Measurements from ENCODE around the gene SLC27A4. TPM values are rescaled to one million over a fixed set of nuclear protein-coding genes. Genes with fewer than 3 reads are reported as not detected.

The SLC27A4 gene
- total and polyA plus RNA-seq, 11 donors: 10.7 to 48.8 (median 23.2) TPM

- H3K36me3 ChIP-seq: peaks cover 0 to 89% (median 66%) of the 10 kb centered on the region in 9 donors
- H3K4me3 ChIP-seq: no peak overlapping the region
- DNase-seq: no peak
- H3K27me3 ChIP-seq: peaks cover 0 to 3% (median 0%) of the 10 kb centered on the region in 9 donors
- ATAC-seq: no peak
- intact Hi-C loops (cut with DNase I): no loop called here
- peaks cover 0 to 19% (median 0%) of the 10 kb centered on the region in 12 donors for H3K4me1 ChIP-seq
- no peaks in the 10 kb centered on the region for H3K9me3 ChIP-seq
- TF ChIP-seq CTCF (IDR thresholded peaks at IDR 0.05) (no peak), POLR2A (IDR thresholded peaks at IDR 0.05) (no peak)
- 75 to 84% (median 79%) methylated on average over 11 to 18 of the region's 18 CpGs for WGBS, 4 donors
- no peak overlapping the region for H3K27ac ChIP-seq
Observed at GRCh38 chr9:128385496-128386460, 45.5 kb downstream of the SLC27A4 start.

- TF ChIP-seq CTCF (IDR thresholded peaks at IDR 0.05): no peak
- TF ChIP-seq POLR2A (IDR thresholded peaks at IDR 0.05): no peak
- Histone ChIP-seq H3K27me3 (peaks cover 0 to 6% (median 0%) of the 10 kb centered on the region in 9 donors), H3K9me3 (no peaks in the 10 kb centered on the region), H3K4me3 (no peak overlapping the region), H3K36me3 (peaks cover 0 to 89% (median 55%) of the 10 kb centered on the region in 9 donors), H3K27ac (no peak overlapping the region), H3K4me1 (peaks cover 0 to 9% (median 0%) of the 10 kb centered on the region in 12 donors)
- intact Hi-C loops (cut with DNase I): no loop called here
- ATAC-seq (no peak), DNase-seq (no peak)
- 89 to 94% (median 91%) methylated on average over 9 to 10 of the region's 10 CpGs for WGBS, 4 donors
Observed at GRCh38 chr9:128388150-128388549, 47.8 kb downstream of the SLC27A4 start.

- Histone ChIP-seq H3K27me3 (peaks cover 0 to 13% (median 0%) of the 10 kb centered on the region in 9 donors), H3K4me3 (no peak overlapping the region), H3K27ac (no peak overlapping the region), H3K36me3 (peaks cover 0 to 79% (median 51%) of the 10 kb centered on the region in 9 donors), H3K9me3 (no peaks in the 10 kb centered on the region), H3K4me1 (peaks cover 0 to 9% (median 0%) of the 10 kb centered on the region in 12 donors)
- TF ChIP-seq CTCF (IDR thresholded peaks at IDR 0.05) (no peak), POLR2A (IDR thresholded peaks at IDR 0.05) (no peak)
- ATAC-seq (peak in 3 of 4 donors; percentile 8 to 43 (median 30)), DNase-seq (no peak)
- intact Hi-C loops (cut with DNase I): no loop called here
- 73 to 80% (median 76%) methylated on average over 10 to 13 of the region's 13 CpGs for WGBS, 4 donors
Observed at GRCh38 chr9:128389395-128390149, 49.2 kb downstream of the SLC27A4 start.

All from heart left ventricle (tissue), 16 donors.